GM19397 (cell line): ENCODE results near the gene SKA2.
A peak's percentile ranks its signal among the peaks of the same experiment; 100 is the strongest.
"Not testable (repeated sequence)": the region's sequence is repeated elsewhere in the genome, so short reads cannot be mapped to it uniquely, and the experiment has no call there.

Source experiments
- ATAC-seq: cut with Tn5 transposase; IDR thresholded peaks from one replicate; pipeline ENCODE4 v1.9.1; 2021; ENCODE audit warnings: mild to moderate bottlenecking, moderate library complexity; ENCODE audit not compliant: unreplicated experiment

Gene SKA2

DNA sequence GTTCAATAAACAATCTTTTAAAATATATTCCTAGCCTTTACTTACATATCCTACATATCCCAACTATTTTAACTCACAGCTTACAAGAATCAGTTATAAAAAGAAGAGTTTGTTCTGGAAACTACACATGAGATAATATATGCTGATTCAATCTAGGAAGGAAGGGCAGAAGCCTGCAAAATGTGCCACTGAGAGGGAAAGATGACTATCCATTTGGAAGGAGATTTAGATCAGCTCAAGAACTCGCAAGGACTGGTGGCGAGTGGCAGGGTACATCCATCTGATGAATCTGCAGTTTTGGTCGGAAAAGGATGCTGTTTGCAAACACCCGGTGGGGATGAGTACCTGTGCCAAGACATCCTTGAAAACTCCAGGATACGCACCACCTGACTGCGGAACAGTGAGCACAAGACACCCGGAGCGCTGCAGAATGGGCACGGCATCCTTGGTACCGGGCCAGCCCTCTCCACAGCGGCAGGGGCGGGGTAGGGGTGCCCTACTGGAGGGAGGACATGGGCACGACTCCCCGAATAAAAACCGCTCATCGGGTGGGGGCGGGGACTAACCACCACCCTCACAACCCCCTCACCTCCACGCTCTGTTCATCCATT, 49.0 kb downstream of the SKA2 start:
- peak; percentile 20 for ATAC-seq

DNA sequence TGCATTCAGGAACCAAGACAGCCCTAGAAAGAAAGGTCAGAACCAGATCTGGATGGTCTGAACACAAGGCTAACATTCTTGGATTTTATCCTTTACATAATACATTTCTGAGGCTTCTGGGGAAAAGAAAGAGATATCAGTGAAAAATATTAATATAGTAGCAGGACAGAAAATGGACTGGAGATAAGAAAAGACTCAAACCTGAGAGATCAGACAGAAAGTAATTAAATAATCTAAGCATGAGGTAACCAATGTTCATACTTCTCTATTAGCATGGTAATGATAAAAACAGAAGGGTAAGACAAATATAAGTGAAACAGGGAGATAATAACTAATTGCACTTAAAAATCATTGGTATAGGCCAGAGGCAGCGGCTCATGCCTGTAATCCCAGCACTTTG, 53.8 kb downstream of the SKA2 start:
- no peak for ATAC-seq

DNA sequence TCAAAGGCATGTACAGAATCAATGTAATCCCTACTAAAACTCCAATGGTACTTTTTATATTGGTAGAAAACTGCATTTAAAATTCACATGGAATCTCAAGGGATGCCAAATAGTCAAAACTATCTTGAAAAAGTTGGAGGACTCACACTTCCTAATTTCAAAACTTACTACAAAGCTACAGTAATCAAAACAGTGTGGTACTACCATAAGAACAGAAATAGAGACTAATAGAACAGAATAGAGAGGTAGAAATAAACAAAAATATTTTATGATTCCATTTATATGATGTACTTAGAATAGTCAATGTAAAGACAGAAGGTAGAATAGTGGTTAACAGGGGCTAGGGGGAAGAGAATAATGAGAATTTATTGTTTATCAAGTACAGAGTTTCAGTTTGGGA, 57.1 kb downstream of the SKA2 start:
- no peak for ATAC-seq

DNA sequence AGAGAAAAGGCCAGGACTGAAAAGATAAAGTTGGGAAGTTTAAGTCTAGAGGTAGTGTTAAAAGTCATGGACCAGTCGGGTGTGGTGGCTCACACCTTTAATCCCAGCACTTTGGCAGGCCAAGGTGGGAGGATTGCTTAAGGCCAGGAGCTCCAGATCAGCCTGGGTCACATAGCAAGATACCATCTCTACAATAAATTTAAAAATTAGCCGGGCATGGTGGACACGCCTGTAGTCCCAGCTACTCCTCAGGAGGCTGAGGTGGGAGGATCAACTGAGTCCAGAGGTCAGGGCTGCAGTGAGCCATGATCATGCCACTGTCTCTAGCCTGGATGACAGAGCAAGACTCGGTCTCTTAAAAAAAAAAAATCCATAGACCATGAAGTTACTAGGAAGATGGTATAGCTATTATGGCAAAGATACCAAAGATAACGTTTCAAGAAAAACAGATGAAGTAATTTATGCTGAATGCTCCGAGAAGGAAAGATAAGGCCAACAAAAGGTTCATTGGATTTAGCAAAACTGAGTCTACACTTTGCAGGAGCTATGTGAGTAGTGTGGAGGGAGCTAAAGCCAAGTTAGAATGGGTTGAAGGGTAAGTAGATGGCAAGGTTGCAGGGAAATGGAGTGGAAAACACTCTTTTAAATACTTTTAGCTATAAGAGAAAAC, 60.0 kb downstream of the SKA2 start:
- no peak for ATAC-seq

DNA sequence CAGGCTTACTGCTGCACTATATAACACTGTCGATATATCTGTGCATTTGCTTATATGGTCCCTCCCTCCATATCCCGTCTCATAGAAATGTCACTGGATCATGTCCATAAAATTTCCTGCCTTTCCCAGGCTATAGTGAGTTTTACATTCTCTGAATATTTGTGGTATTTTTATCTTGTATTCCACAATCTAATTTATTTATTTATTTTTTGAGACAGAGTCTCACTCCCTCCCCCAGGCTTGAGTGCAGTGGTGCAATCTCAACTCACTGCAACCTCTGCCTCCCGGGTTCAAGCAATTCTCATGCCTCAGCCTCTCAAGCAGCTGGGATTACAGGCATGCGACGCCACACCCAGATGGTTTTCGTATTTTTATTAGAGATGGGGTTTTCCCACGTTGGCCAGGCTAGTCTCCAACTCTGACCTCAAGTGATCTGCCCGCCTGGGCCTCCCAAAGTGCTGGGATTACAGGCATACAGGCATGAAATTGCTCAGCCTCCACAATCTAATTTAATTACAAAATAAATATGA, 61.2 kb downstream of the SKA2 start:
- ATAC-seq, result no peak

DNA sequence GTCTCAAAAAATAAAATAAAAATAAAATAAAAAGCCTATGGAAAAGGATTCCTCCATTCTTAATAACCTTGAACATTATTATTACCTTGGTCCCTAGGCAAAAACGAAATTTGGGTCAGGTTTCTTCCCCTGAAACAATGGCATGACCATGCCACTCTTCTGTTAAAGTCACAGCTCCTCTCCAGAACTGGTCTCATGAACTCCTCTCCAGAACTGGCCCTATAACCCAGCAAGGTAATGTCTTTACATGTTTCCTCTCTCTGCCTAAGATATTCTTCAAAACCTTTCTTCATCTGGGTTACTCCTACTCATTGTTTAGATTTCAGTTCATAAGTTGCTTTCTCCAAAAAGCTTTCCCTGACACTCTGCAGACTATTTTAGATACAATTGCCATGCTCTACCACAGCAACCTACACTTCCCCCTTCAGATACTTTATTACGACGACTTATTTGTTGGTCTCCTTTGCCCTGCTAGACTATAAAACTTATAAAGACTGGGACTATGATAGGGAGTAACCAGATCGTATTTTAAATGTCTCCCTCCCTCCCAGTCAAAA, 61.8 kb downstream of the SKA2 start:
- no peak for ATAC-seq

DNA sequence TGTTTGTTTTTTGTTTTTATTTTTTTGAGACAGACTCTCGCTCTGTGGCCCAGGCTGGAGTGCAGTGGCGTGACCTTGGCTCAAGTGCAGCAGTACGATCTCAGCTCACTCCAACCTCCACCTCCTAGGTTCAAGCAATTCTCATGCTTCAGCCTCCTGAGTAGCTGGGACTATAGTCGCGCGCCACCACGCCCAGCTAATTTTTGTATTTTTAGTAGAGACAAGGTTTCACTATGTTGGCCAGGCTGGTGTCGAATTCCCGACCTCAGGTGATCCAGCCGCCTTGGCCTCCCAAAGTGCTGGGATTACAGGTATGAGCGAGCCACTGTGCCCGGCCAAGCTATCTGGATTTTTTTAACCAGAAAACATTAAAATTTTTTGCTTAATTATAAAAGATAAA, 64.4 kb downstream of the SKA2 start:
- ATAC-seq, result not testable (repeated sequence)

DNA sequence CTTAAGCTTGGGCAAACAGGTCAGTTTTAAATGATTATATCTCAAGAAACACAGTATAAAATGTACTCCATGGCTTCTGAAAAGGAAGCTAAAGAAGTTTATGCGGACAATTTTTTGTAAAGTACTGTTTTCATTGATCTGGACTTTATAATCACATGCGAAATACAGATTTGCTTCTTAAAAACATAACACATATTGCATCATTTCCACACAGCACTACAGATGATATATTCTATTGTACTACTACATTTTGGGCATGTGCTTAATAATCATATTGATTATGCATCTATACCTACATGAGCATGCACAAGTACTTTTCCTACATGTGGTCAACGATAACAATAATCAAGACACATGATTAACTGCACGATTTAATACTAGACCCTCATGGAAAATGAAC, 70.8 kb downstream of the SKA2 start:
- ATAC-seq, result no peak

DNA sequence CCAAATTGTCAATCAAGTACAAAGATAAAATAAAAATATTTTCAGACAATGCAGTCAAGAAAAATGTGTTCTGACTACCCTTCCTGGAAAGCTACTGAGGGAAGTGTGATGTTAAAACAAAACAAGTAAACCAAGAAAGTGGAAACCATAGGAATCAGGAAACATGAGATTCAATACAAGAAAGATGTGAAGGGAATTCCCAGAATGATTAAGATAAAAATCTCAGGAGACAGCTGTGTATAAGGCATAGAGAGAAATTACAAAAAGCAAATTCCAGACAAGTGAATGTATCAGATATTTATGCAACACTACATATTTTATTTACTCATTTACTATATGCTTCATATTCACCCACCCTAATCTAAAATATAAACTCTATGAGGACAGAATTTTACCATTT, 80.5 kb downstream of the SKA2 start:
- no peak for ATAC-seq

DNA sequence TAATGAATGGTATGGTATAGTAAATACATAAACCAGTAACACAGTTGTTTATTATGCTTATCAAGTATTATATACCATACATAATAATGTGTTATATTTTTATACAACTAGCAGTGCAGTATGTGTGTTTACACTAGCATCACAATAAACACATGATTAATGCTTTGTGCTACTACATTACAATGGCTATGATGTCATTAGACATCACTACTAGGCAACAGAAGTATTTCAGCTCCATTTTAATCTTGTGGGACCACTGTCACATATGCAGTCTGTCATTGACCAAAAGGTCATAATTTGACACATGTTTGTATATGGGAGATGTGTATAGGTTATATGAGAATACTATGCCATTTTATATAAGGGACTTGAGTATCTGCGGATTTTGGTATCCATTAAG, 81.0 kb downstream of the SKA2 start:
- no peak for ATAC-seq

DNA sequence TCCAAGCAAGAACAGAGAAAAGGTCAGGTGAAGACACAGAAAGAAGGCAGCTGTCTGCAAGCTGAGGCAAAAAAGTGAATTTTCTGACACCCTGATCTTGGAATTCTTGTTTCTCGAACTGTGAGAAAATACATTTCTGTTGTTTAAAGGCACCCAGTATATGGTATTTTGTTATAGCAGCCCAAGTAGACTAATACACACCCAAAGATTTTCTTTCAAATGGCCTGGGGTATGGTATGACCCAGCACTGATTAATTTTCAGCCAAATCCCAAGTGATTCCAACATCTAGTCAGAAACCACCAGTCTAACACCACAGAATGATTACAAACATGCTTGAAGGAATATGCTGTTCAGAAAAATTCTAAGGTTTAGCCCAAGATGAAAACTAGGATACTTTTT, 85.1 kb downstream of the SKA2 start:
- ATAC-seq, result no peak

DNA sequence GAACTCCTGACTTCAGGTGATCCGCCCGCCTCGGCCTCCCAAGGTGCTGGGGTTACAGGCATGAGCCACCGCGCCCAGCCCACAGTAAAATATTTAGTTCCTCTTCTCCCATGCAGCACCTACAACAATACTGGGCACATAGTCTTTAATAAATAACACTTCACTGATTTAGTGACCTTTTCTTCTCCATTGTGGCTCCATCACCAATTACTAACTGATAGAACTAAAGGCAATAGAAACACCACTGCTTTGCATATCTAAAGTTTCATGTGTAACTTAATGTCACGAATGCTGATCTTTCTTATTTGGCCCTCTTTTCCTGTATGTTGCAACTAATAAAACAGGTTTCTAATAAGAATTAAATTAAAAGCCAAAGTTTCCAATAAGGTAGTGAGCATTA, 87.2 kb downstream of the SKA2 start:
- ATAC-seq, result peak; percentile 45

DNA sequence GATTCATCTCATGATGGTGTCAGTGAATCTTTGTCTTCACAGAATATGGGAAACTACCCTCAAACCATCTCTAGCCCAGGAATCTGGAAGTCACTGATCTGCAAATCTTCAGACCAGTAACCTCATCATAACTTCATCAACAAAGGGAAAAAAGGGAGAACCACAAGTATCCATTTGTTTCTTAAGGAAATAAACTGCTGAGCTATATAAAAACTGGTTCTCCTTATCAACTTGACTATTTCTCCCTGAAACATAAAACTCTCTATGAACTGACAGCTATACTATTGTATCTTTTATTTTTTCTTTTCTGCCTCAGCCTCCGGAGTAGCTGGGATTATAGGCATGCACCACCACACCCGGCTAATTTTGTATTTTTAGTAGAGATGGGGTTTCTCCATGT, 87.6 kb downstream of the SKA2 start:
- no peak for ATAC-seq

DNA sequence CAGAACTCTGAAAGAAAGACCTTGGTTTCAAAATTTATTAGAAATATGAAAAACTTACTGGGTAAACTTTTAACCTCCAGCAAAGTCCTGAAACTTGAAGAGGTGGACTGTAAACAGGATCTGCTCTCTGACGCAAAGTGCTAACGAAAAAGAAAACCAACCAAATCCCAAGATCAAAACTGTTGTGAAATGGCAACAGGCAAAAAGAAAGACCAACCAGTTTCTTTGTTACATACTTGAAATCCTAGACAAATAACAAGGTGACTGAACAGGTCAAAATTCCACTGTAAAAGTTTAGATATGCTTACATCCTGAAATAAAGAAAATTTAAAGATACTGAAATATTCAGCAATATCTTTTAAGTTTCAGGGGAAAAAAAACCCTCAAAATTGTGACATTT, 92.5 kb downstream of the SKA2 start:
- ATAC-seq, result no peak
